Activated T-cell treated with anti-CD3 and anti-CD28 coated beads, Interleukin-2, amount 50 U/mL, for 24 hours (primary cell): ENCODE data around the gene RHD.
"Not testable (repeated sequence)": the region's sequence is repeated elsewhere in the genome, so short reads cannot be mapped to it uniquely, and the experiment has no call there.

Source experiments
- DNase-seq: peaks from one replicate; pipeline ENCODE4 v3.0.0-alpha.2; 2020
- H3K27ac Mint-ChIP-seq: 2 replicates; pipeline ENCODE4 v1.8.0; 2020; ENCODE audit warnings: mild to moderate bottlenecking, mixed read lengths
- H3K27me3 Mint-ChIP-seq: 2 replicates; pipeline ENCODE4 v1.8.0; 2020; ENCODE audit warnings: mixed read lengths
- H3K36me3 Mint-ChIP-seq: 2 replicates; pipeline ENCODE4 v1.8.0; 2020; ENCODE audit warnings: low read depth, mixed read lengths
- H3K4me1 Mint-ChIP-seq: 2 replicates; pipeline ENCODE4 v1.8.0; 2020; ENCODE audit warnings: low read depth, mixed read lengths
- H3K4me3 Mint-ChIP-seq: 2 replicates; pipeline ENCODE4 v1.8.0; 2020; ENCODE audit warnings: mild to moderate bottlenecking, moderate library complexity, mixed read lengths
- H3K9me3 Mint-ChIP-seq: 2 replicates; pipeline ENCODE4 v1.8.0; 2020; ENCODE audit warnings: mixed read lengths

The RHD gene

DNA sequence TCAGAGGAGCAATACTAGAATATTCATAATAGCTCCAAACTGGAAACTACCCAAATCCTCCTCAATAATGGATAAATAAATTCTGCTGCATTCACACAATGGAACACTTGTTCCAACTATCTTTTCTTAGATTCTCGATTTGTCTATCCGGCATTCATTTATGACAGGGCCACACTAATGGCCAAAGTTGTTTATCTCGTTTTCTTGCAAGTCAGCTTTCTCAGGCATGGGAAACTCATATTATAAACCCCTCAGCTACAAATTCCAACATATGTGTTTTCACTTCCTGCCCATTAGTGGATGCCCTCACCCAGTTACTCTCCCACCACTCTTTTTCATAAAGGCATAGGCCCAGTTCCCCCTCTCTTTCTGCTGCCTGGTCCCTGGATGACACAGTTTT is 106.1 kb downstream of the RHD start:
- not testable (repeated sequence) for DNase-seq, H3K27ac Mint-ChIP-seq, H3K27me3 Mint-ChIP-seq, H3K4me1 Mint-ChIP-seq, H3K4me3 Mint-ChIP-seq, H3K36me3 Mint-ChIP-seq, H3K9me3 Mint-ChIP-seq
